Stimulated activated CD8-positive, alpha-beta memory T cell treated with anti-CD3 and anti-CD28 coated beads, Interleukin-12 subunit alpha, Interleukin-12 subunit beta, amount 100 ng/mL, for 24 hours (primary cell): Measurements from ENCODE around the gene CYBC1.

Source experiments
- DNase-seq: peaks from one replicate; pipeline ENCODE4 v3.0.0-alpha.2; 2020; ENCODE audit errors: extremely low read depth

CYBC1 gene

DNA sequence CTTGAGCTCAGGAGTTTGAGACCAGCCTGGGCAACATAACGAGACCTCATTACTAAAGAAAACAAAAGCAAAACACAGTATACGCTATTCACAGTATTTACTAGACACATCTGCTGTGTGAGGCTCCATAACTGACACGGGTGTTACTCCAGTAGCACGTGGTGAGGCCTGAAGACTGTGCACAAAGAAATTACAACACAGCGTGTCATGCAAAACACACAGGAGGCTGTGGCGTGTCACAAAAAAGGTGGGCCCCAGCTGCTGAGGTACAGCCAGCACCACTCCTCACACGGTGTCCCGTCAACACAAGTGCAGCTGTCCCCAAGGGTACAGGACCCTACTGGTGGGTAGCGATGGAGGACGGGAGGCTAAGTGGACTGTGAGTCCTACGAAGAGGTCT is 2.7 kb downstream of the CYBC1 start:
- DNase-seq = no peak

DNA sequence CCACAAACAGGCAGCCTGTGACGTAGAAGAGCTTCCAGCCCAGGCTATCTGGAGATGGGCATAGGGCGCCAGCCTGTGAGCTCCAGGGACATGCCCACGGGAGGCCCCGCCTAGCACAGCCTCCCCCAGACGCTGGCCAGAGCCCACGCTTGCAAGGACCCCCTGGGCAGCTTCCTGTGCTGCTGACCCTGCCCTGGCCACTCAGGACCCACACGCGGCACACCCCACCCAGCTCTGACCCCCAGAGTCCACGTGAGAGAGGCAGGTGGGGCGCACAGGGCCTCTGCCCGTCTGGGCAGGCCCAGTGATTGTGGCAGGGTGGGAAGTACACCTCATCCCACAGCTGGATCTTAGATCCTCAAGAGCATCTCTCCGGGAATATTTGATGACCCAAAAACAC is 3.9 kb downstream of the CYBC1 start:
- no peak for DNase-seq

DNA sequence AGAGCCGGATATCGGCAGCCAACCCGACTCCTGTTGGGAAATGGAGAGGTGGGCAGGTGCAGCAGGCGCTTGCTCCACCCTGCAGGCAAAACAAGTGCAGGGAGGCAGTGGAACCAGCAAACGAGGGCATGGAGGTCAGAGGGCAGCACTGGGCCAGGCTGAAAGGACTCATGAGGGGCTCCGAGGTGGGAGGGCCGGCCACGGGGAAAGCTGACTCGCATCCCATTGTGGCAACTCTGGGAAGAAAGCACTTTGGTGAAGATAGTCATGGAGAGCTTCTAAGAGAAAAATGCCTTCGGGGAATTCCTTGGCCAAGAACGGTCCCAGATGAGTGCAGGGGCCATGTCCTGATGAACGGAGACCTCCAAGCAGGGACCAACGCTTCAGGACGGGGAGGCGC is 4.4 kb downstream of the CYBC1 start:
- DNase-seq = no peak

DNA sequence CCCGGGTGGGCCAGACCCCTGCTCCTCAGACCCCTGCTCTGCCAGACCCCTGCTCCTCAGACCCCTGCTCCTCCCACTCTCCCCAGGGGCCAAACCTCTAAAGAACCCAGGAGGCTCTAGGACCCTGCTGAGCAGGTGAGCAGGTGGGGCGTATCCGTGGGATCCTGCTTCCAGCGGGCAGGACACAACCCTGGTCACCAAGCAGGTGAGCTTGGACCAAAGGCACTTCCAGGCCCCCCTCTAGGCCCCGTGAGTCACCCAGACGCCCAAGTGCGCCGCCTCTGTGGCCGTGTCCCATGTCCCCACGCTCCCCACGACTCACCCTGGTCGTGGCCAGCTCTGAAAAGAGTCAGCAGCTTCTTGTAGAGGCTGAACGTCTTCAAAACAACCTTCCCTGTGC is 5.0 kb downstream of the CYBC1 start:
- DNase-seq = no peak

DNA sequence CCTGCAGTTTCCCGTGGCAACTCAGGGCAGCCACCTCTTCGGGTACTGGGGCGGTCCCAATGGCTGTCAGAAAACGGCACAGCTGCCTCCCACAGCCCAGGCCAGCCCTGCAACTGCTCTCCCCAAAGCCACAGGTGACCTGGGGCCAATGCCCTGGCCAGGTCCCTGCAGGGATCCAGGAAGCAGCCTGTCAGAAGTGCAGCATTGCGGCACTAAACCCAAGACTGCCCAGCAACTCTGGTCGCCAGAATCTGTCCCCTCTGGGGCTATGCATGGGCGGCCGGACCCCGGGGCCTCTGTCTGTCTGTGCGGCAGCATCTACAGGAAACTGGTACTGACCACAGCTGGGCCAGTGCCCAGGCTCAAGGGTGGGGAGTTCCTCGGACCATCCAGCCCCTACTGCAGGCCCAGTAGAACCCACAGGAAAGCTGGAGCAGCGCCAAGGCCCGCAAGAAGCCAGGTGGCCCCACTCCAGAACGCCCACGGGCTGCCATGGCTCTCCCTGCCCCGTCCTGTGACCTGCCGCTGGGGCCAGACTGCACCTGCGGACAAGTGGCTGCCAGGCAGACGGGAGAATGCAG is 5.5 kb downstream of the CYBC1 start:
- DNase-seq = no peak

DNA sequence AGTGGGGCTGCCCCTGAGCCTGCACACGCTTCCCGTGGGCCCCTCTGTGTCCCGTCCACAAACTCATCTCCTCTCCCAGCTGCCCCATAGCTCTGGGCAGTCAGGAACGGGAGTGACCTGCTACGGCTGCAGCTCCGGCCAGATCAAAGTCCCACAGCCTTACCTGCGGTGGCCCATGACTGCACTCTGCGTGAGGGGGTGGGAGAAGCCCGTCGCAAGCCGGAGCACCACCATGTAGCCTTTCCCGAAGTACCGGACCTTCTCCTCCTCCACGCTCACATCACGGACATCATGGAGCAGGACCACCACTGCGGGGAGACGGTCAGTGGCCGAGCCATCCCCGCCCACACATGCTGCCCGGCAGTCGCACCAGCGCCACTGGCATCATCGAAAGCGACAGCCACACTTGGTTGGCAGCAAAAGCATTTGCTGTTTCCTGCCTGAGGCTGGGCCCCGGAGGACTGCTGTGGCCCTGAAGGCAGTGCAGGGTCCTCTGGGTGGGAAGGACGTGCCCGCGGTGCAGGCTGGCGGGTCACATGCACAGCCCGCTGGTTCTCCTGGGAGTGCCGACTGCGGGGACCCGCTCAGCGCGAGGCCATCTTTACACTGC is 6.2 kb downstream of the CYBC1 start:
- DNase-seq = no peak

DNA sequence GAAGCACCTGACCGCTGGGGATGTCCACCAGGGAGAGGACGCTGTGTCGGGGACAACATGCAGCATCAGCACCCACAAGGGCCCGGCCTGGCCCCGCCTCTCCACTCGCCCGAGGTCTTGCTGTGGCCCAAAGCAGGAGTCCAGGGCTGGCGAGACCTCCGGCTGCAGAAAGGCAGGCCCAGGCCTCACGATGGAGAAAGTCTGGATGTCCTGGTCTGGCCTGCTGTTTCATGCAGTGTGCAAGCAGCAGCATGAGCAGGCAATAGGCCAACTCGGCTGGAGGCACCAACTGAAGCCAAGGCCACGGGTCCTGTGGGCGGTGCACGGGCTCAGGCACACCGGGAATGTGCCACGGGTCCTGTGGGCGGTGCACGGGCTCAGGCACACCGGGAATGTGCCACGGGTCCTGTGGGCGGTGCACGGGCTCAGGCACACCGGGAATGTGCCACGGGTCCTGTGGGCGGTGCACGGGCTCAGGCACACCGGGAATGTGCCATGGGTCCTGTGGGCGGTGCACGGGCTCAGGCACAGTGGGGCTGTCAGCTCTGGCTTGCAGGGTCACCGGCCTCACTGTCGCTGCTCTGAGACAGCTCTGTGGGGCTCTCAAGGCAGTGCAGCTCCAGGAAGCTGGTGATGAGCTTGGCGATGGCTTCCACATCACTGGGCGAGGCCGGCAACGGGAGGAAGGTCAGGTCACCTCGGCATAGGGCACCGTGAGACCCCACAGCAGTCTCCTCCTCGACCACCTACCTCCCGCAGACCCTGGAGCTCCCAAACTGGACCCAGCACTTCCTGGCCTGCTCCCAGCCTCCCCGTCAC is 6.9 kb downstream of the CYBC1 start:
- DNase-seq = no peak

DNA sequence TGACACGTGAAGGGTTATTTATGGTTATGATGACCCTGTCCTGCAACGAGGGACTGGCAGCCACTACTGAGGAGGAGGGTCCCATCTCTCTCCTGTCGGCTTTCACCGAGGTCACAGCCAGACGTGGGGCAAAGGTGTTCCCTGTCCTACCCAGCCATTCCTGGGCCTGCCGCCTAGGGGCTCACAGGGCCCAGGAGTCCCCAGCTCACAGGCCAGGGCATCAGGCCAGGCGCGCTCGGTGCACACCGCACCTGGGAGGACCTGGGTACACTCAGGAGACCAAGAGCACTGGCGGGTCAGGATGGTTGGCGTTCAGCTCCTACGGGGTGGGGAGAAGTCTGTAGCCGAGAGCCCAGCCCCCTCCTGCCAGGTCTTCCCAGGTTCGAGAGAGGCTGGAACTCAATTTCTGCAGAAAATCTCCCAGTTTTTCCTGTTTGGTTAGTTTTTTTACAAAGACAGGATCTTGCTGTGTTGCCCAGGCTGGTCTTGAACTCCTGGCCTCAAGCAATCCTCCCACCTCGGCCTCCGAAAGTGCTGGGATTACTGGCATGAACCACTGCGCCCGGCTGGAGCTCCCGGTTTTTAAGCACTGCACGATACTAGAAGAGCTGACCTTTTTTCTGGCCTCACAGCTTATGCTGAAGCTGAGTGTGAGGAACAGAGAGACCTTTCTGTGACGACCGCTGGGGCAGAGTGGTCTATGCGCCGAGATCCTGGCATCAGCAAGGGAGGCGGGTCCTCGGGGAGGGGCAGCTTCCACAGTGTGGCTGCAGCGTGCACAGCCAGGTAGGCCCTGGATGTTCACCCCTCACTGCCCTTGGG is 7.7 kb downstream of the CYBC1 start:
- DNase-seq = no peak

DNA sequence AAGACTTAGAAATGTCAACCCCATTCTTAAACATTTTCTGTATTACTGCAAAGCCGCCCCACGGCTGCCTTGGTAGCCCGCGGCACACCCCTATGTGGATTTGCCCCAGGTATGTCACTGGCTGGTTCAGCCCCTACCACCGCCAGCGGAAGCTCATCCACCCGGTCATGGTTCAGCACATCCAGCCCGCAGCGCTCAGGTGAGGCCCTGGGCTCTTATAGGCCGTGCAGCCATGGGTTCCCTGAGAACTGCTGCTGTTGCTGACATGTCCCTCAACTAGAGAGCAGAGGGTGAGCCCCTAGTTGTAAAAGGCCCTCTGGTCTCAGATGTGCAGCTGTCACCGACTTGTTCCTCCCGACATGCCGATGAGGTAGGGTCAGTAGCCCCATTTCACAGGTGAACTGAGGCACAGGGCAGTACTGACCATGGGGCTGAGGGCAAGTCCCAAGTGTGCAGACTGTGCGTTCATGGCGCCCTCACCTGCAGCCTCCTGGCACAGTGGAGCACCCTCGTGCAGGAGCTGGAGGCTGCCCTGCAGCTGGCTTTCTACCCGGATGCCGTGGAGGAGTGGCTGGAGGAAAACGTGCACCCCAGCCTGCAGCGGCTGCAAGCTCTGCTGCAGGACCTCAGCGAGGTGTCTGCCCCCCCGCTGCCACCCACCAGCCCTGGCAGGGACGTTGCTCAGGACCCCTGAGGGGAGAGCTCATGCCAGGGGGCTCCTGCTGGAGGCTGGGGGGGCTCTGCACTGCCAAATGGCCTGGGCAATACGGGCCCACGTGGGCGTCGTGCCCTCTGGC is 8.7 kb downstream of the CYBC1 start:
- no peak for DNase-seq

DNA sequence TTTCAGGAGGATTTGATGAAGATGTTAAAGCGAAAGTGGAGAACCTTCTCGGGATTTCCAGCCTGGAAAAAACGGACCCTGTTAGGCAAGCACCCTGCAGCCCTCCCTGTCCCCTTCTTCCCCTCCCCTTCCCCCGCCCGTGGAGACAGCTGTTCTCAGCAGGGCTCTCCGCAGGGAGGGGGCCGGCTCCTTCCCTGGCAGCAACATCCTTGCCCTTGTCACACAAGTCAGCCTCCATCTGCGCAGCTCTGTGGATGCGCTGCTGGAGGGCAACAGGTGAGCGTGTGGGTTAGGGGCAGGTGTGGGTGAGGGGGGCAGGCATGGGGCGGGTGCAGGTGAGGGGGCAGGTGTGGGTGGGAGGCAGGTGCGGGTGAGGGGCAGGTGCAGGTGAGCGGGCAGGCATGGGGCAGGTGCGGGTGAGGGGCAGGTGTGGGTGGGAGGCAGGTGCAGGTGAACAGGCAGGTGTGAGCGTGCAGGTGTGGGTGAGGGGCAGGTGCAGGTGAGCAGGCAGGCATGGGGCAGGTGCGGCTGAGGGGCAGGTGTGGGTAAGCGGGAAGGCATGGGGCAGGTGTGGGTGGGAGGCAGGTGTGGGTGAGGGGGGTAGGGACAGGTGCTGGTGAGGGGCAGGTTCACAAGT is 9.4 kb downstream of the CYBC1 start:
- no peak for DNase-seq

DNA sequence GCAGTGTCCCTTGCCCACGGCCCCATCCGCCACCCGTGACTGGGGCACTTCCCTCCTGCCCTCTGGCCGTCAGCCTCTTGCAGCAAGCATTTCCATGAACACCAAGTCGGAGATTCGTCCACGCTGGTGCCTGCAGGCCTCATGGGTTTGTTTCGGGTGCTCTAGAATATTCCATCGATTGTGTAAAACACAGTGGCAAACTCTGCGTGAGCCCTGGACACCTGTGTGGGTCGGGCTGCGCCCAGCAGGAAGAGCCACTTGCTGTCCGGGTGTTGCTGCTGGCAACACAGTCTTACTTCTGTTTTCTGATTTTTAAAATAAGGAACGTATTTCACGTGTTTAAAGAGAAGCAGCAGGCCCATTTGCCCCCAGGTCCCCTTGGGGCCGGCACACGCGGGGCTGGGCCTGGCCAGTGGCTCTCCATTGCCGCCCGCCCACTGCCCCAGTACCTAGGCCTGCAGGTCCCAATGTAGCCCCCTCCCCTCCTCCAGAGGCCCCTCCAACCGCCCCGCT is 10.0 kb downstream of the CYBC1 start:
- no peak for DNase-seq

DNA sequence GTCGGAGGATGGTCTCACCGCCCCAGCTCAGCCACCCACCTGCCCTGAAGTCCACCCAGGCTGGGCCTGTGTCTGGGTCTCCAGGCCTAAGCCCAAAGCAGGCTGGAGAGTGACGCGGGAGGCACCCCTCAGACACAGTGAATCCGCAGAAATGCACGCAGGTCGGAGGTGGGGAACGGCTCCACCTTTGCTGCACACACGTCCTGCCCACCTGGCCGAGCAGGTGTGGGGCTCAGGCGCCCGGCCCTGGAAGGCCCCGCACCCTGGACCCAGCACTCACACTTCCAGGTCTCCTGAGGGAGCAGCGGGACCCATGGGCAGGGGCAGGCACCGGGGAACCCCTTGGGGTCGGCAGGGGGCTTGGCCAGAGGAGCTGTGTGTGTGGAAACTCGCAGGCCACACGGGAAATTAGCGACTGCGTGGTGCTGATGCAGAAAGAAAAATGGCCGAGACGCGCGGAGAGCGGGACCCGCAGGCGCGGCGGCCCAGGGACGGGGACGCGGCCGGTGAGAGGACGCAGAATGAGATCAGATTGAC is 10.7 kb downstream of the CYBC1 start:
- DNase-seq = no peak

DNA sequence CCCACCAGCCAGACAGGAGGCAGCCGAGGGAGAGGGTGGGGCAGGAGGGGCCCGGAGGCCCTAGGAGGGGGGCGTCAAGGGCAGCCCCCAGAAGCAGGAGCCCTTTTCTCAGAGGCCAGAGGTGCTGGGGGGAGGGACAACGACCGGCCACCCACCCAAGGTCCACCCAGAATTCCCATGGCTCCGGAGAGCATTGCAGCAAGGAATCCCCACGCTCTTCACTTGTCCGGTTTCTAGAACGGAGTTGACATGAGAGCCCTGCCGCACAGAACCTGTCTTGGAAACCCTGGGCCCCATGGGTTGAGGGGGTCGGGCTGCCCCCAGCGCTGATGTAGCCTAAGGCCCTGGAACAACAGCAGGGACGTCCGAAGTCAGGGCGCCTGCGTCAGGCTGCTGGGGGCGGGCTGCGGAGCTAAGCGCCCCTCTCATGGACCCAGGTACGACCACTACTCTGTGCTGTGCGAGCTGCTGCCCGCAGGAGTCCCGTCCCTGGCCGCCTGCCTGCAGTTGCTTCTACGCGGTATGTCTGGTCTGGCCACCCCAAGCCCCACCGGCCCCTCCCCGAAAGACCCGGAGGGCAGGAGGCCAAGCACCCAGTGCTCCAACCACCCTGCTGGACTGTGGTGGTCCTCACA is 11.2 kb downstream of the CYBC1 start:
- no peak for DNase-seq

DNA sequence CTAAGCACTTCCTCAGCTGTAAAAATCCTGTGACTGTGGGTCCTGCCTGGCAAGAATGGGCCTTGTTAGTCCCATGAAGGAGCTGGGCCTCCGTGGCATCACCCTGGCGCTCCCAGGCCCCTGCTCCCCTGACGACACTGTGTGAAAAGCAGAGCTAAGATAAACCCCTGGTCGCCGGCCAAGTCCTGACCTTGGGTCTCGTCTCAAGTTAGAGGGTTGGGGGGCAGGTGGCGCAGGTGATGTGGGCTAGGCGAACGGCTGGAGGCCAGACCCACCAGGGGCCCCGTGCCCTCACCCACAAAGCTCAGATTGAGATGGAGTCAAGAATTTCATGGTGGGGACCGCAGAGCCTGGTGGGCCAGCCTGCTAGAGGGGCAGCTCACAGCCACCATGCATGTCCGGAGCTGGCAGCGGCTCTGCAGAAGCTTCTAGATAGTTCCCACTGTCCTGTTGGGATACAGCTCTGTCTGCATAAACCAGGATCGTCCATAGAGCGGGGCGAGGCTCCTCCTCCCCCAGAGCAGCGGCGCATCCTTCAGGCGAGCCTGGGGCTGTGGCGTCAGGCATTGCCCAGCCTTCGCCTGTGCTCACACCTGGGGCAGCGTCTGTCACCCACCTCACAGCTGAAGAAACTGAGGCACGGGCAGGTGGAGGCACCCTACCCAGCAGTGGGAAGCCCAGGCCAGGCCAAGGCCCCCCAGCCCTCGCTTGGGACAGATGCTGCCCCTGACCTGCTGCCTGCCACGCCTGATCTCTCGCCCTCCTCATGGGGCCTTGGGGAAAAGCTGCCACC is 12.0 kb downstream of the CYBC1 start:
- no peak for DNase-seq

DNA sequence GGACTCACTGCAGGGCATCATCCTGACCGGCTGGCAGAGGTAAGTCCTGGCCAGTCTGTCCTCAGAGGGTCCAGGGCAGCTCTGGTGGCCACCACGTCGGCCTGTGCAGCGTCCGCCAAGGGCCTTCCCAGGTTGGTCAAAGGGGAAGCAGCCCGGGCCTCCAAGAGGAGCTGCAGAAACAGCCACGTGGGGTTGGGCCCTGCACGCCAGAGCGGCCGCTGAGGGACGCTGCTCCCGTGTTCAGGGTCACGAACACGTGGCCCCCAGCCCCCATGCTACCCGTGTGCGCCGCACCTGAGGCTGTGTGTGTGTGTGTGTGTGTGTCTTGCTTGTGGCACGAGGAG is 13.3 kb downstream of the CYBC1 start:
- no peak for DNase-seq

DNA sequence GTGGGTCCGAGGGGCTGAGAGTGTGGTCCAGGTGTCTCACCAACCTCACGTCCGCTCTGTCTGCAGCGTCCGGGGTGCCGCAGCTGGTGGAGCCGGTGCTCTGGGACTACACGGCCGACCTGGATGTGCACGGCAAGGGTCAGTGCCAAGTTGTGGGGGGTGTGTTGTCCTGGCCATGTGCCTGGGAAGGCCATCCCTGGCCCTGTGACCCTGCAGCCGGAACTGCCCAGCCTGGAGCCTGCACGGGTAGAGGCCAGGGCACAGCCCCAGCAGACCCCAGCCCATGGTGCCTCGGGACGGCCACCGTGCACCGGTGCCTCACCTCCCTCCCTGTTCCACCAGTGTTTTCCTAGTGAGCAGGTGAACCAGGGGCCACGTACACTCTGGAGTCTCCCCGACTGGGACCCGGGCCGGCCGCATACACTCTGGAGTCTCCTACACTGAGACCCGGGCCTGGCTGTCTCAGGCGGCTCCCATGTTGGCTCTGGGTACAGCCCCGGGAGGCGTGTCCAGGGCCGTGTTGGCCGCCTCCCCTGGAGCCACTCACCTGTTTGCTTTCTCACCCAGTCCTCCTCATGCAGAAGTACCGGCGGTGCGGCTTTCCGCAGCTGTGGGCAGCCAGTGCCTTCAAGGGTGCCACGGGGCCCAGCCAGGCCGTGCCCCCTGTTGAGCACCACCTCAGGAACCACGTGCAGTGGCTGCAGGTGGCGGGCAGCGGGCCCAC is 13.8 kb downstream of the CYBC1 start:
- DNase-seq = no peak

DNA sequence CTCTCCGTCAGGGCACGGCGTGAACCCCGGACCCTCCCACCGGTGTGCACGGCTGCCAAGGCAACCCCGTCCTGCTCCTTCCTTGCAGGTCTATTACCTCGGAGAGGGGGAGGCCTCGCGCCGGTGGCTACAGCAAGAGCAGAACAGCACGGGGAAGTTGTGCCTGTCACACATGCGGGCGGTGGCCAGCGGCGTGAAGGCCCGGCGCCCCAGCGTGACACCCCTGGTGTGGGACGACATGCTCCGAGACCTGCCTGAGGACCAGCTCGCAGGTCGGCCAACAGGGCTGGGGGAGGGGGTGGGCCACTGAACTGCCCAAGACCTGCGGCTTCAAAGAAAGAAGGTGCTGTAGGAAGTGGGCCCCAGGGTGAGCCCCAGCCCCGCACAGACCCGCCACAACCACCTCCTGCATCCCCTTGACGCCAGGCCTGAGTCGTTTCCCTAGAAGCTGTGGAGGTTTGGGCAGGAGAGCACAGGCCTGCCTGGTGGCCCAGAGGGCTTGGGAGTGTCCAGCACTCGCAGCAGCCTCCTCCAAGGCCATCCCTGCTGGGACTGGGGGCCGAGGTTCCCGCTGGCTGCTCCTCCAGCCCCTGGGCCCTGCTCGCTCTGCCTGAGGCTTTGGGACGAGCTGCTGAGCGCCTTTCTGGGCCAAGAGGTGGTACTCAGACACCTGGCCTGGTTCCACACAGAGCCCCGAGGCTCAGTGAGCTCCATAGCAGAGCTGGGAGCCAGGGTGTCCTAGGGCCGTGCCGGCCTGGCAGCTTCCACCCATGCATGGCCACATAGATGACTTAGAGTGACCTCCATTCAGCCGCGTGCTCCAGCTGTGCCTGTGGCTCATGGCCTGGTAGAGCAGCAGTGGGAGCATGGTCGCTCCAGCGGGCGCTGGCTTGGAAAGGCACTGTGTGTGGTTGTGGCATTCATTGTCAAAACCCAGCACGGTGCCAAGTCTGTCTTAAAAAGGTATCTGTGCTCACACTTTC is 14.7 kb downstream of the CYBC1 start:
- DNase-seq = no peak

DNA sequence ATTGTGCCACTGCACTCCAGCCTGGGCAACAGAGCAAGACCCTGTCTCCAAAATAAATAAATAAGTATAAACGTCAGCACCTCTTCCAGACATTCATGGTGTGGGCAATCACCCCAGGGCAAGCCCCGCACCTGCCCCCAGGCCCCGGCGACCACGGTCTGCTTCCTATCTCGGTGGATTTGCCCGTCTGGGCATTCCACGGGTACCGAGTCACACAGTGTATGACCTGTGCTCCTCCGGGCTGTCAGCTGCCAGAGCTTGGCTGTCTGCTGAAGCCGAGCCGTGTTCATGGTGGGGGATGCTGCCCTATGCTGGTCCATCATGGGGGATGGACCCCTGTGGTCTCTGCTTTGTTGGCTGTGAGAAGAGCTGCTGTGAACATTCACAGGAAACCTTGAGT is 15.4 kb downstream of the CYBC1 start:
- DNase-seq = no peak
